ENCODE data around the gene ADAM20. TPM values are rescaled to one million over a fixed set of nuclear protein-coding genes. Genes with fewer than 3 reads are reported as not detected.

The ADAM20 gene
- total RNA-seq, 1 experiment from 2014 or later, result 0.32 TPM

Small RNAs within 50 kb of the gene (small RNA-seq; reads per million reads assigned to genes)
- 0 reads per million in 2 experiments for gene RNU6-659P

Other genes starting within 250 kb of the ADAM20 start
- 69.3 and 70.0 TPM in 2 replicates for gene COX16, start 175.3 kb downstream of the ADAM20 start, total RNA-seq (2014; rRNA removed; shearing (Covaris generic))
- gene SYNJ2BP, start 117.9 kb downstream of the ADAM20 start, total RNA-seq (2014; rRNA removed; shearing (Covaris generic)), result 16.8 and 21.0 TPM in 2 replicates
- 0.27 TPM in 1 of 2 replicates, not detected in the other for gene ADAM21, start 82.8 kb downstream of the ADAM20 start, total RNA-seq (2014; rRNA removed; shearing (Covaris generic))
- 42.7 and 51.4 TPM in 2 replicates for gene MED6, start 65.7 kb upstream of the ADAM20 start, total RNA-seq (2014; rRNA removed; shearing (Covaris generic))
- gene TTC9, start 106.9 kb upstream of the ADAM20 start, total RNA-seq (2014; rRNA removed; shearing (Covaris generic)), result 0.67 and 0.95 TPM in 2 replicates

All from NCI-H460 (cell line).